Measurements from ENCODE around the gene ASB5.

ASB5 gene

GRCh38 chr4:176292920-176293319 lies 23.9 kb upstream of the ASB5 start:
- TF ChIP-seq SIN3A (IDR thresholded peaks at IDR 0.05; ENCODE audit: borderline replicate concordance, insufficient read depth, low read length) (no peak), REST (IDR thresholded peaks at IDR 0.05; ENCODE audit: insufficient read depth in 1 of 2, low read depth in 2 of 2, low read length in 2 of 2) (no peak), FOXP2 (optimal IDR thresholded peaks at IDR 0.05; ENCODE audit: borderline replicate concordance, extremely low read depth, extremely low read length, insufficient read depth) (no peak), TAF1 (IDR thresholded peaks at IDR 0.05; ENCODE audit: borderline replicate concordance, insufficient read depth, low read length) (no peak), POLR2AphosphoS5 (IDR thresholded peaks at IDR 0.05; ENCODE audit: low read depth, low read length) (no peak)

GRCh38 chr4:176291748-176292147 lies 22.7 kb upstream of the ASB5 start:
- TF ChIP-seq TAF1 (IDR thresholded peaks at IDR 0.05; ENCODE audit: borderline replicate concordance, insufficient read depth, low read length) (no peak), POLR2AphosphoS5 (IDR thresholded peaks at IDR 0.05; ENCODE audit: low read depth, low read length) (no peak), REST (IDR thresholded peaks at IDR 0.05; ENCODE audit: insufficient read depth in 1 of 2, low read depth in 2 of 2, low read length in 2 of 2) (no peak), SIN3A (IDR thresholded peaks at IDR 0.05; ENCODE audit: borderline replicate concordance, insufficient read depth, low read length) (no peak), FOXP2 (optimal IDR thresholded peaks at IDR 0.05; ENCODE audit: borderline replicate concordance, extremely low read depth, extremely low read length, insufficient read depth) (no peak)

GRCh38 chr4:176290520-176290919 lies 21.5 kb upstream of the ASB5 start:
- TF ChIP-seq SIN3A (IDR thresholded peaks at IDR 0.05; ENCODE audit: borderline replicate concordance, insufficient read depth, low read length) = no peak
- TF ChIP-seq POLR2AphosphoS5 (IDR thresholded peaks at IDR 0.05; ENCODE audit: low read depth, low read length) = no peak
- TF ChIP-seq REST (IDR thresholded peaks at IDR 0.05; ENCODE audit: insufficient read depth in 1 of 2, low read depth in 2 of 2, low read length in 2 of 2) = no peak
- TF ChIP-seq FOXP2 (optimal IDR thresholded peaks at IDR 0.05; ENCODE audit: borderline replicate concordance, extremely low read depth, extremely low read length, insufficient read depth) = no peak
- no peak for TF ChIP-seq TAF1 (IDR thresholded peaks at IDR 0.05; ENCODE audit: borderline replicate concordance, insufficient read depth, low read length)

- no peak for TF ChIP-seq SIN3A (IDR thresholded peaks at IDR 0.05; ENCODE audit: borderline replicate concordance, insufficient read depth, low read length)
- no peak for TF ChIP-seq REST (IDR thresholded peaks at IDR 0.05; ENCODE audit: insufficient read depth in 1 of 2, low read depth in 2 of 2, low read length in 2 of 2)
- no peak for TF ChIP-seq FOXP2 (optimal IDR thresholded peaks at IDR 0.05; ENCODE audit: borderline replicate concordance, extremely low read depth, extremely low read length, insufficient read depth)
- no peak for TF ChIP-seq POLR2AphosphoS5 (IDR thresholded peaks at IDR 0.05; ENCODE audit: low read depth, low read length)
- TF ChIP-seq TAF1 (IDR thresholded peaks at IDR 0.05; ENCODE audit: borderline replicate concordance, insufficient read depth, low read length) = no peak
These were observed 20.5 kb upstream of the ASB5 start for GRCh38 chr4:176289561-176289960.

- TF ChIP-seq REST (IDR thresholded peaks at IDR 0.05; ENCODE audit: insufficient read depth in 1 of 2, low read depth in 2 of 2, low read length in 2 of 2) (no peak), SIN3A (IDR thresholded peaks at IDR 0.05; ENCODE audit: borderline replicate concordance, insufficient read depth, low read length) (no peak), FOXP2 (optimal IDR thresholded peaks at IDR 0.05; ENCODE audit: borderline replicate concordance, extremely low read depth, extremely low read length, insufficient read depth) (no peak), TAF1 (IDR thresholded peaks at IDR 0.05; ENCODE audit: borderline replicate concordance, insufficient read depth, low read length) (no peak), POLR2AphosphoS5 (IDR thresholded peaks at IDR 0.05; ENCODE audit: low read depth, low read length) (no peak)
These were observed 19.0 kb upstream of the ASB5 start for GRCh38 chr4:176288020-176288419.
